CD4-positive, alpha-beta T cell (primary cell): ENCODE results near the gene REEP1. TPM values are rescaled to one million over a fixed set of nuclear protein-coding genes. Genes with fewer than 3 reads are reported as not detected.

Experiments
- ATAC-seq: fragments of 200-7000 bp; cut with Tn5 transposase; one replicate; pipeline ENCODE4 v1.10.0; 2022; ENCODE audit warnings: mild to moderate bottlenecking; ENCODE audit not compliant: poor library complexity
- CTCF ChIA-PET: fragments of 350-600 bp; sonication (Branson Sonifier 250); formaldehyde crosslinking; loops from one replicate; lab custom pipeline; 2021; ENCODE audit warnings: antibody characterized with exemption, inconsistent platforms; lab: Charles Lee
- POLR2A ChIA-PET: fragments of 350-600 bp; sonication (Branson Sonifier 250); formaldehyde crosslinking; loops from one replicate; lab custom pipeline; 2021; ENCODE audit warnings: antibody characterized with exemption, inconsistent platforms; lab: Charles Lee
- DNase-seq, 14 experiments: peaks; one replicate each; pipeline ENCODE4 v3.0.0-alpha.2; 2013 to 2020; ENCODE audit warnings: mixed read lengths in 2 of 14
- H3K27ac ChIP-seq, 2 donors: one replicate each; pipeline versions ENCODE4 v1.5.1 to v1.7.0; 2013; ENCODE audit warnings: low read length in 2 of 2, low read depth in 1 of 2, mild to moderate bottlenecking in 1 of 2
- H3K27me3 ChIP-seq, 2 experiments: 1 replicate in 1 of 2; 2 replicates in 1 of 2; pipeline versions ENCODE4 v1.6.1 to v1.7.0; 2013; ENCODE audit warnings: low read length in 2 of 2, control low read depth in 1 of 2, mild to moderate bottlenecking in 1 of 2, moderate library complexity in 1 of 2; ENCODE audit not compliant: insufficient read depth in 2 of 2, control insufficient read depth in 1 of 2
- H3K36me3 ChIP-seq: one replicate; pipeline ENCODE4 v1.6.1; 2013; ENCODE audit warnings: low read length, control low read depth; ENCODE audit not compliant: insufficient read depth
- H3K4me1 ChIP-seq: one replicate; pipeline ENCODE4 v1.6.1; 2013; ENCODE audit warnings: low read length, control low read depth; ENCODE audit not compliant: insufficient read depth
- H3K4me3 ChIP-seq: one replicate; pipeline ENCODE4 v1.5.1; 2013; ENCODE audit warnings: mild to moderate bottlenecking, low read length, moderate library complexity
- H3K9me3 ChIP-seq, 2 experiments: 1 replicate in 1 of 2; 2 replicates in 1 of 2; pipeline versions ENCODE4 v1.6.1 to v1.7.0; 2013; ENCODE audit warnings: low read length in 2 of 2, mild to moderate bottlenecking in 2 of 2, control low read depth in 1 of 2, moderate library complexity in 1 of 2; ENCODE audit not compliant: control insufficient read depth in 1 of 2, insufficient read depth in 1 of 2
- H3K27ac Mint-ChIP-seq: one replicate; pipeline ENCODE4 v1.8.0; 2020; ENCODE audit warnings: mixed read lengths
- H3K27me3 Mint-ChIP-seq: one replicate; pipeline ENCODE4 v1.8.0; 2021; ENCODE audit warnings: mixed read lengths
- H3K36me3 Mint-ChIP-seq: one replicate; pipeline ENCODE4 v1.8.0; 2021; ENCODE audit warnings: low read depth, mixed read lengths
- H3K4me1 Mint-ChIP-seq: one replicate; pipeline ENCODE4 v1.8.0; 2021; ENCODE audit warnings: low read depth, mixed read lengths
- H3K4me3 Mint-ChIP-seq: one replicate; pipeline ENCODE4 v1.8.0; 2020; ENCODE audit warnings: mild to moderate bottlenecking, mixed read lengths
- H3K9me3 Mint-ChIP-seq: one replicate; pipeline ENCODE4 v1.8.0; 2020; ENCODE audit warnings: mixed read lengths
- CTCF ChIP-seq: fragments of 200-600 bp; IDR thresholded peaks from one replicate; pipeline ENCODE4 v1.8.0; 2022; ENCODE audit warnings: antibody characterized with exemption, mild to moderate bottlenecking
- intact Hi-C, 2 experiments: fragments of 100-400 bp; cut with DNase I in 1 of 2; cut with micrococcal nuclease in 1 of 2; formaldehyde crosslinking; loops; one replicate each; pipeline versions ENCODE4 v1.15.1 to v1.9.0; 2023 to 2025; cut with DNase I, micrococcal nuclease
- total RNA-seq, 174 experiments: library from RNA in 2 of 174; stranded (reverse) in 2 of 174; gene quantifications; one replicate each; pipeline ENCODE4 v1.2.3 and lab custom pipeline; 2021 to 2026

Gene REEP1
- total RNA-seq, 2 experiments from 2014 or later: not detected

GRCh38 chr2:86301711-86302202, 35.7 kb downstream of the REEP1 start:
- H3K4me3 ChIP-seq: no peak overlapping the region
- no peak overlapping the region for H3K27ac ChIP-seq
- CTCF ChIA-PET: no interaction called here
- H3K36me3 ChIP-seq: no peaks in the 10 kb centered on the region
- H3K27me3 ChIP-seq: peaks cover 0 to 11% of the 10 kb centered on the region in 2 experiments
- Mint-ChIP-seq H3K27ac (no peak overlapping the region), H3K36me3 (no peaks in the 10 kb centered on the region), H3K9me3 (no peaks in the 10 kb centered on the region), H3K4me3 (no peak overlapping the region), H3K27me3 (peaks cover 39% of the 10 kb centered on the region), H3K4me1 (no peaks in the 10 kb centered on the region)
- ATAC-seq: no peak
- H3K4me1 ChIP-seq: no peaks in the 10 kb centered on the region
- no peak for DNase-seq
- no peaks in the 10 kb centered on the region for H3K9me3 ChIP-seq
- no peak for TF ChIP-seq CTCF
- POLR2A ChIA-PET: no interaction called here
- intact Hi-C loops: no loop called here

- H3K27me3 ChIP-seq: peaks cover 0 to 11% of the 10 kb centered on the region in 2 experiments
- H3K27me3 Mint-ChIP-seq: peaks cover 39% of the 10 kb centered on the region
- H3K9me3 Mint-ChIP-seq: no peaks in the 10 kb centered on the region
- H3K27ac ChIP-seq: no peak overlapping the region
- ChIA-PET CTCF (no interaction called here), POLR2A (no interaction called here)
- DNase-seq (no peak), ATAC-seq (no peak)
- H3K36me3 Mint-ChIP-seq: no peaks in the 10 kb centered on the region
- no peaks in the 10 kb centered on the region for H3K4me1 Mint-ChIP-seq
- H3K27ac Mint-ChIP-seq: no peak overlapping the region
- no peak overlapping the region for H3K4me3 ChIP-seq
- intact Hi-C loops: no loop called here
- H3K4me1 ChIP-seq: no peaks in the 10 kb centered on the region
- no peak overlapping the region for H3K4me3 Mint-ChIP-seq
- no peak for TF ChIP-seq CTCF
- no peaks in the 10 kb centered on the region for H3K36me3 ChIP-seq
- no peaks in the 10 kb centered on the region for H3K9me3 ChIP-seq
These were observed 36.4 kb downstream of the REEP1 start for GRCh38 chr2:86301009-86301408.

GRCh38 chr2:86300496-86300895, 36.9 kb downstream of the REEP1 start:
- Mint-ChIP-seq H3K9me3 (no peaks in the 10 kb centered on the region), H3K36me3 (no peaks in the 10 kb centered on the region), H3K4me1 (no peaks in the 10 kb centered on the region), H3K27me3 (peaks cover 39% of the 10 kb centered on the region), H3K4me3 (no peak overlapping the region), H3K27ac (no peak overlapping the region)
- TF ChIP-seq CTCF: no peak
- Histone ChIP-seq H3K4me1 (no peaks in the 10 kb centered on the region), H3K4me3 (no peak overlapping the region), H3K36me3 (no peaks in the 10 kb centered on the region), H3K27me3 (peaks cover 0 to 11% of the 10 kb centered on the region in 2 experiments), H3K9me3 (no peaks in the 10 kb centered on the region), H3K27ac (no peak overlapping the region)
- intact Hi-C loops: no loop called here
- no peak for ATAC-seq
- ChIA-PET POLR2A (no interaction called here), CTCF (no interaction called here)
- no peak for DNase-seq
